MCF 10A (cell line): Measurements from ENCODE around the gene MTHFD1L. TPM values are rescaled to one million over a fixed set of nuclear protein-coding genes. Genes with fewer than 3 reads are reported as not detected.

Experiments used
- BruUV-seq: library from RNA; stranded (reverse); fragments of 400-500 nt; replicated peaks from 2 replicates; lab custom pipeline; 2021; lab: Mats Ljungman, UMichigan
- CTCF ChIA-PET: fragments of 300-600 bp; sonication (Branson Sonifier 250); formaldehyde crosslinking; extraction: SDS; loops from one replicate; lab custom pipeline; 2021; ENCODE audit warnings: antibody characterized with exemption, inconsistent platforms; lab: Yijun Ruan, JAX
- POLR2A ChIA-PET: fragments of 300-600, 350-650 bp; sonication (Branson Sonifier 250); formaldehyde crosslinking; extraction: SDS; loops from one replicate; lab custom pipeline; 2020; ENCODE audit warnings: antibody characterized with exemption, inconsistent platforms; lab: Yijun Ruan, JAX
- DNase-seq: peaks from one replicate; pipeline ENCODE4 v3.0.0-alpha.2; 2018; ENCODE audit not compliant: unreplicated experiment
- H3K27ac Mint-ChIP-seq: one replicate; pipeline ENCODE4 v1.8.0; 2022; ENCODE audit warnings: mild to moderate bottlenecking, low read depth, mixed read lengths; ENCODE audit not compliant: unreplicated experiment
- H3K27me3 Mint-ChIP-seq: one replicate; pipeline ENCODE4 v1.8.0; 2022; ENCODE audit warnings: mixed read lengths; ENCODE audit not compliant: insufficient read depth, unreplicated experiment
- H3K36me3 Mint-ChIP-seq: one replicate; pipeline ENCODE4 v1.8.0; 2022; ENCODE audit warnings: mild to moderate bottlenecking, moderate library complexity, mixed read lengths; ENCODE audit not compliant: insufficient read depth, unreplicated experiment
- H3K4me1 Mint-ChIP-seq: one replicate; pipeline ENCODE4 v1.8.0; 2022; ENCODE audit warnings: mixed read lengths; ENCODE audit not compliant: insufficient read depth, unreplicated experiment
- H3K4me3 Mint-ChIP-seq: one replicate; pipeline ENCODE4 v1.8.0; 2022; ENCODE audit warnings: mild to moderate bottlenecking, moderate library complexity, mixed read lengths; ENCODE audit not compliant: unreplicated experiment
- H3K9me3 Mint-ChIP-seq: one replicate; pipeline ENCODE4 v1.8.0; 2022; ENCODE audit warnings: mixed read lengths; ENCODE audit not compliant: unreplicated experiment
- CTCF ChIP-seq: fragments of 200-600 bp; IDR thresholded peaks from one replicate; pipeline ENCODE4 v1.8.0; 2022; ENCODE audit warnings: antibody characterized with exemption, mild to moderate bottlenecking; ENCODE audit not compliant: unreplicated experiment
- intact Hi-C: fragments of 100-400 bp; cut with micrococcal nuclease; formaldehyde crosslinking; loops from 2 replicates; pipeline ENCODE4 v1.14.1; 2022
- total RNA-seq: library from RNA; stranded (reverse); gene quantifications from 2 replicates; pipeline ENCODE4 v1.2.3, GENCODE V29; 2022

The MTHFD1L gene
- total RNA-seq, 1 experiment from 2014 or later = 110 TPM

GRCh38 chr6:151068761-151069312, 203.3 kb downstream of the MTHFD1L start:
- intact Hi-C loops = loop anchor here (1.0 kb wide), 1 partner anchor 255 kb away; no protein-coding TSS in a partner anchor
- Mint-ChIP-seq H3K27ac (peak overlapping the region; percentile 97), H3K4me3 (peak overlapping the region; percentile 58), H3K27me3 (no peaks in the 10 kb centered on the region), H3K4me1 (peaks cover 22% of the 10 kb centered on the region), H3K9me3 (no peaks in the 10 kb centered on the region), H3K36me3 (peaks cover 23% of the 10 kb centered on the region)
- TF ChIP-seq CTCF = no peak
- TSS peak; percentile 28 for BruUV-seq
- ChIA-PET CTCF (interaction anchor here (0.5 to 3.3 kb wide), 13 partner anchors 10 to 1233 kb away, joined by 3 to 13 read pairs (median 4); no protein-coding TSS in a partner anchor), POLR2A (interaction anchor here (0.5 to 5.1 kb wide), 18 partner anchors 9 to 1056 kb away, joined by 3 to 28 read pairs (median 5); no protein-coding TSS in a partner anchor)
- no peak for DNase-seq

DNA sequence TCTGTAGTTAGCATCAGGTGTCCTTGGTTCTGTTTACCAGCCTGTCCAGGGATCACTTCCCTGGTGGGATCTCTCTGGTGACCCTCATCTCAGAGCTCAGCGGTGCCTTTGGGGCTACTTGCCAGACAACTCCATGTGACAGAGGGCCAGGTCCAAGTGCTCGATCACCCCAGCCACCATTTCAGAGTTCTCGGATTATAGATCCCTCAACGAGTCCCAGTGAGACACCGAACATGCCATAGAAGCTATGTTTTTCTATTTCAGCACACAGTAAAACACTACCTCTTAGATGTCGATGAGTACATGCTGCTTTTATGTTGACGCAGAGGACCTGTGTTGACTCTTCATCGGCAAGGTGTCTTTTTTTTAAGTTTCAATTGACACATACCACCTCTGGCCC, 204.1 kb downstream of the MTHFD1L start:
- no peaks in the 10 kb centered on the region for H3K9me3 Mint-ChIP-seq
- no TSS peak for BruUV-seq

GRCh38 chr6:151070631-151071051, 205.1 kb downstream of the MTHFD1L start:
- no peak for TF ChIP-seq CTCF
- intact Hi-C loops = no loop called here
- H3K27ac Mint-ChIP-seq = peak overlapping the region; percentile 97
- peaks cover 17% of the 10 kb centered on the region for H3K36me3 Mint-ChIP-seq
- ChIA-PET POLR2A (interaction anchor here (0.7 to 5.1 kb wide), 2 partner anchors 11 to 28 kb away, joined by 3 to 28 read pairs; no protein-coding TSS in a partner anchor), CTCF (interaction anchor here (1.7 to 3.3 kb wide), 2 partner anchors 12 to 57 kb away, joined by 7 to 13 read pairs; no protein-coding TSS in a partner anchor)
- H3K27me3 Mint-ChIP-seq = no peaks in the 10 kb centered on the region
- H3K9me3 Mint-ChIP-seq = no peaks in the 10 kb centered on the region
- no peak overlapping the region for H3K4me3 Mint-ChIP-seq
- no TSS peak for BruUV-seq
- DNase-seq = no peak
- peaks cover 22% of the 10 kb centered on the region for H3K4me1 Mint-ChIP-seq

More for the DNA sequence above, 204.1 kb downstream of the MTHFD1L start:
- TF ChIP-seq CTCF = no peak
- H3K4me3 Mint-ChIP-seq = peak overlapping the region; percentile 58
- CTCF ChIA-PET = interaction anchor here (0.7 to 3.3 kb wide), 6 partner anchors 9 to 263 kb away, joined by 3 to 13 read pairs (median 4); no protein-coding TSS in a partner anchor
- intact Hi-C loops = no loop called here
- POLR2A ChIA-PET = interaction anchor here (2.2 to 5.1 kb wide), 3 partner anchors 10 to 28 kb away, joined by 11 to 28 read pairs (median 21); no protein-coding TSS in a partner anchor
- H3K36me3 Mint-ChIP-seq = peaks cover 17% of the 10 kb centered on the region
- peaks cover 22% of the 10 kb centered on the region for H3K4me1 Mint-ChIP-seq
- no peak for DNase-seq
- peak overlapping the region; percentile 97 for H3K27ac Mint-ChIP-seq
- no peaks in the 10 kb centered on the region for H3K27me3 Mint-ChIP-seq

DNA sequence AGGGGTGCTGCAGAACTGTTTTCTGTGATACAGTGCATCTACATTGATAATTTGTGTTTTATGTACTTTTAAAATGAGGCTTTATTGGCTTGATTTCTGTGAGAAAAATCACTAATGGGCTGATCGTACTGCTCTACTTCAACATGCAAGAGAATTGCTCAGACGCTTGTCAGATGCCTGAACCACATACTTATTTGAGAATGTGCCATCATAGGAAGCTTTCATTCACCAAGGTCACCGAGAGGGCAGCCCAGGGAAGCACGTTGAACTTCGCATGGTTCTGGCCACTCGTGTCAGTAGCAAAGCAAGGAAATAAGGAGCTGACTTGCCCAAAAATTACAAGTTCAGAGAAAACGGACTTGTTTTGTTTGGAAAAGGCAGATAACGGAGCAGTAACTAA, 205.8 kb downstream of the MTHFD1L start:
- no peak for TF ChIP-seq CTCF
- no peak for DNase-seq
- no peaks in the 10 kb centered on the region for H3K9me3 Mint-ChIP-seq
- BruUV-seq = no TSS peak
- H3K27me3 Mint-ChIP-seq = no peaks in the 10 kb centered on the region
- ChIA-PET CTCF (interaction anchor here (1.0 kb wide), 1 partner anchor 253 kb away, joined by 3 read pairs; no protein-coding TSS in a partner anchor), POLR2A (interaction anchor here (5.1 kb wide), 1 partner anchor 10 kb away, joined by 28 read pairs; no protein-coding TSS in a partner anchor)
- intact Hi-C loops = no loop called here
- H3K36me3 Mint-ChIP-seq = peaks cover 20% of the 10 kb centered on the region
- peaks cover 22% of the 10 kb centered on the region for H3K4me1 Mint-ChIP-seq
- H3K27ac Mint-ChIP-seq = peak overlapping the region; percentile 97
- no peak overlapping the region for H3K4me3 Mint-ChIP-seq
